ENCODE data around the gene EPC1.

DNA sequence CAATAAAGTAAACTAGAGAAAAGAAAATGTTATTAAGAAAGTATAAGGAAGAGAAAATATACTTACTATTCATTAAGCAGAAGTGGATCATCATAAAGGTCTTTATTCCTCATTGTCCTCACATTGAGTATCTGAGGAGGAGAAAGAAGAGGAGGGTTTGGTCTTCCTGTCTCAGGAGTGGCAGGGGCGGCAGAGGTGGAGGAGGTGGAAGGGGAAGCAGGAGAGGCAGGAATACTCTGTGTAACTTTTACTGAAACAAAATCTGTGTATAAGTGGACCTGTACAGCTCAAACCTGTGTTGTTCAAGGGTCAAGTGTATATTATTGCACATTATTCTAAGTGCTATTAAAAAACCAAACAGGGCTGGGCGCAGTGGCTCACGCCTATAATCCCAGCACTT lies 34.2 kb upstream of the EPC1 start:
- TF ChIP-seq, protein P1, sequence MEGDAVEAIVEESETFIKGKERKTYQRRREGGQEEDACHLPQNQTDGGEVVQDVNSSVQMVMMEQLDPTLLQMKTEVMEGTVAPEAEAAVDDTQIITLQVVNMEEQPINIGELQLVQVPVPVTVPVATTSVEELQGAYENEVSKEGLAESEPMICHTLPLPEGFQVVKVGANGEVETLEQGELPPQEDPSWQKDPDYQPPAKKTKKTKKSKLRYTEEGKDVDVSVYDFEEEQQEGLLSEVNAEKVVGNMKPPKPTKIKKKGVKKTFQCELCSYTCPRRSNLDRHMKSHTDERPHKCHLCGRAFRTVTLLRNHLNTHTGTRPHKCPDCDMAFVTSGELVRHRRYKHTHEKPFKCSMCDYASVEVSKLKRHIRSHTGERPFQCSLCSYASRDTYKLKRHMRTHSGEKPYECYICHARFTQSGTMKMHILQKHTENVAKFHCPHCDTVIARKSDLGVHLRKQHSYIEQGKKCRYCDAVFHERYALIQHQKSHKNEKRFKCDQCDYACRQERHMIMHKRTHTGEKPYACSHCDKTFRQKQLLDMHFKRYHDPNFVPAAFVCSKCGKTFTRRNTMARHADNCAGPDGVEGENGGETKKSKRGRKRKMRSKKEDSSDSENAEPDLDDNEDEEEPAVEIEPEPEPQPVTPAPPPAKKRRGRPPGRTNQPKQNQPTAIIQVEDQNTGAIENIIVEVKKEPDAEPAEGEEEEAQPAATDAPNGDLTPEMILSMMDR (IDR thresholded peaks at IDR 0.05; ENCODE audit: low read length): no peak
- no peak for TF ChIP-seq EZH2 (IDR thresholded peaks at IDR 0.05; ENCODE audit: borderline replicate concordance, low read length)
